Astrocyte (in vitro differentiated cells and primary cell): ENCODE measurements around the gene RALBP1. TPM values are rescaled to one million over a fixed set of nuclear protein-coding genes. Genes with fewer than 3 reads are reported as not detected.

Experiments
- DNase-seq: peaks from one replicate; pipeline ENCODE4 v3.0.0-alpha.2; 2010; ENCODE audit warnings: low read depth
- FAIRE-seq: peaks from 2 replicates; lab custom pipeline; 2011; peaks lifted over from hg19 to GRCh38; lab: Jason Lieb, UNC
- H2AFZ ChIP-seq: 2 replicates; pipeline ENCODE4 v1.6.0; 2012; ENCODE audit warnings: low read depth, low read length, inconsistent platforms
- H3K27ac ChIP-seq: 2 replicates; pipeline ENCODE4 v1.5.1; 2011; ENCODE audit warnings: low read depth, low read length, inconsistent platforms
- H3K27me3 ChIP-seq: 2 replicates; pipeline ENCODE4 v1.6.0; 2011; ENCODE audit warnings: low read length, inconsistent platforms; ENCODE audit not compliant: insufficient read depth
- H3K36me3 ChIP-seq: 2 replicates; pipeline ENCODE4 v1.5.1; 2011; ENCODE audit warnings: low read length, inconsistent platforms; ENCODE audit not compliant: insufficient read depth
- H3K4me1 ChIP-seq: 2 replicates; pipeline ENCODE4 v1.5.1; 2011; ENCODE audit warnings: low read length, inconsistent platforms; ENCODE audit not compliant: insufficient read depth
- H3K4me2 ChIP-seq: 2 replicates; pipeline ENCODE4 v1.6.0; 2012; ENCODE audit warnings: low read length, inconsistent platforms
- H3K4me3 ChIP-seq: 2 replicates; pipeline ENCODE4 v1.5.1; 2011; ENCODE audit warnings: low read depth, mild to moderate bottlenecking, low read length, inconsistent platforms; ENCODE audit not compliant: insufficient read depth
- H3K79me2 ChIP-seq: 2 replicates; pipeline ENCODE4 v1.6.0; 2012; ENCODE audit warnings: mild to moderate bottlenecking, low read length, inconsistent platforms; ENCODE audit not compliant: insufficient read depth
- H3K9ac ChIP-seq: 2 replicates; pipeline ENCODE4 v1.6.0; 2012; ENCODE audit warnings: mild to moderate bottlenecking, low read length, inconsistent platforms
- H3K9me3 ChIP-seq: 2 replicates; pipeline ENCODE4 v1.5.1; 2012; ENCODE audit warnings: low read depth, mild to moderate bottlenecking, low read length, inconsistent platforms; ENCODE audit not compliant: insufficient read depth
- H4K20me1 ChIP-seq: 2 replicates; pipeline ENCODE4 v1.6.0; 2012; ENCODE audit warnings: low read length, inconsistent platforms; ENCODE audit not compliant: insufficient read depth
- H3K27ac Mint-ChIP-seq: one replicate; pipeline ENCODE4 v1.8.0; 2021; ENCODE audit warnings: mild to moderate bottlenecking, mixed read lengths; ENCODE audit not compliant: unreplicated experiment
- H3K27me3 Mint-ChIP-seq: one replicate; pipeline ENCODE4 v1.8.0; 2021; ENCODE audit warnings: low read depth, mixed read lengths; ENCODE audit not compliant: unreplicated experiment
- H3K36me3 Mint-ChIP-seq: one replicate; pipeline ENCODE4 v1.8.0; 2021; ENCODE audit warnings: low read depth, mixed read lengths; ENCODE audit not compliant: unreplicated experiment
- H3K4me1 Mint-ChIP-seq: one replicate; pipeline ENCODE4 v1.8.0; 2021; ENCODE audit warnings: low read depth, mixed read lengths; ENCODE audit not compliant: unreplicated experiment
- H3K4me3 Mint-ChIP-seq: one replicate; pipeline ENCODE4 v1.8.0; 2021; ENCODE audit warnings: mild to moderate bottlenecking, moderate library complexity, mixed read lengths; ENCODE audit not compliant: unreplicated experiment
- H3K9me3 Mint-ChIP-seq: one replicate; pipeline ENCODE4 v1.8.0; 2021; ENCODE audit warnings: mild to moderate bottlenecking, mixed read lengths; ENCODE audit not compliant: unreplicated experiment
- EZH2 ChIP-seq: IDR thresholded peaks from 2 replicates; pipeline ENCODE4 v1.6.1; 2012; ENCODE audit warnings: mild to moderate bottlenecking, low read length, inconsistent platforms; ENCODE audit not compliant: insufficient read depth
- total RNA-seq: library from RNA; stranded (reverse); gene quantifications from 2 replicates; pipeline ENCODE4 v1.2.1, GENCODE V29; 2021
- TF ChIP-seq, protein P1 (sequence below): IDR thresholded peaks from 2 replicates; pipeline ENCODE4 v1.5.1; 2011; ENCODE audit warnings: low read depth, mild to moderate bottlenecking, inconsistent platforms, low read length, moderate library complexity; ENCODE audit not compliant: insufficient read depth

RALBP1 gene
- total RNA-seq, 1 donor from 2014 or later: 57.5 TPM

GRCh38 chr18:9513971-9514512 lies 38.7 kb downstream of the RALBP1 start:
- Mint-ChIP-seq H3K36me3 (no peaks in the 10 kb centered on the region), H3K9me3 (no peaks in the 10 kb centered on the region), H3K4me3 (no peak overlapping the region), H3K27me3 (no peaks in the 10 kb centered on the region), H3K4me1 (peaks cover 6% of the 10 kb centered on the region), H3K27ac (peak overlapping the region; percentile 58)
- H3K27ac ChIP-seq: peak overlapping the region; percentile 9
- DNase-seq (peak; percentile 84), FAIRE-seq (peak; percentile 85)
- H3K4me2 ChIP-seq: peak overlapping the region; percentile 74
- H3K4me1 ChIP-seq: peaks cover 7% of the 10 kb centered on the region
- TF ChIP-seq EZH2: no peak
- TF ChIP-seq, protein P1, sequence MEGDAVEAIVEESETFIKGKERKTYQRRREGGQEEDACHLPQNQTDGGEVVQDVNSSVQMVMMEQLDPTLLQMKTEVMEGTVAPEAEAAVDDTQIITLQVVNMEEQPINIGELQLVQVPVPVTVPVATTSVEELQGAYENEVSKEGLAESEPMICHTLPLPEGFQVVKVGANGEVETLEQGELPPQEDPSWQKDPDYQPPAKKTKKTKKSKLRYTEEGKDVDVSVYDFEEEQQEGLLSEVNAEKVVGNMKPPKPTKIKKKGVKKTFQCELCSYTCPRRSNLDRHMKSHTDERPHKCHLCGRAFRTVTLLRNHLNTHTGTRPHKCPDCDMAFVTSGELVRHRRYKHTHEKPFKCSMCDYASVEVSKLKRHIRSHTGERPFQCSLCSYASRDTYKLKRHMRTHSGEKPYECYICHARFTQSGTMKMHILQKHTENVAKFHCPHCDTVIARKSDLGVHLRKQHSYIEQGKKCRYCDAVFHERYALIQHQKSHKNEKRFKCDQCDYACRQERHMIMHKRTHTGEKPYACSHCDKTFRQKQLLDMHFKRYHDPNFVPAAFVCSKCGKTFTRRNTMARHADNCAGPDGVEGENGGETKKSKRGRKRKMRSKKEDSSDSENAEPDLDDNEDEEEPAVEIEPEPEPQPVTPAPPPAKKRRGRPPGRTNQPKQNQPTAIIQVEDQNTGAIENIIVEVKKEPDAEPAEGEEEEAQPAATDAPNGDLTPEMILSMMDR: no peak
- H3K4me3 ChIP-seq: no peak overlapping the region
- peaks cover 3% of the 10 kb centered on the region for H3K36me3 ChIP-seq
- no peak overlapping the region for H3K9ac ChIP-seq
- H3K79me2 ChIP-seq: peaks cover 24% of the 10 kb centered on the region
- H2AFZ ChIP-seq: no peak overlapping the region
- H4K20me1 ChIP-seq: peaks cover 17% of the 10 kb centered on the region
- H3K9me3 ChIP-seq: no peaks in the 10 kb centered on the region
- H3K27me3 ChIP-seq: no peaks in the 10 kb centered on the region

- Mint-ChIP-seq H3K4me1 (peaks cover 6% of the 10 kb centered on the region), H3K36me3 (peaks cover under 1% of the 10 kb centered on the region), H3K4me3 (no peak overlapping the region), H3K27me3 (no peaks in the 10 kb centered on the region), H3K9me3 (no peaks in the 10 kb centered on the region), H3K27ac (no peak overlapping the region)
- peaks cover 7% of the 10 kb centered on the region for H3K79me2 ChIP-seq
- FAIRE-seq (peak; percentile 69), DNase-seq (peak; percentile 14)
- TF ChIP-seq, protein P1: peak; percentile 93
- no peak for TF ChIP-seq EZH2
- no peak overlapping the region for H3K4me2 ChIP-seq
- no peaks in the 10 kb centered on the region for H3K27me3 ChIP-seq
- H3K4me1 ChIP-seq: peaks cover 7% of the 10 kb centered on the region
- H3K27ac ChIP-seq: no peak overlapping the region
- H2AFZ ChIP-seq: no peak overlapping the region
- peaks cover 3% of the 10 kb centered on the region for H3K36me3 ChIP-seq
- H4K20me1 ChIP-seq: peaks cover 16% of the 10 kb centered on the region
- H3K9me3 ChIP-seq: no peaks in the 10 kb centered on the region
- H3K4me3 ChIP-seq: no peak overlapping the region
- no peak overlapping the region for H3K9ac ChIP-seq
Measured at GRCh38 chr18:9516437-9517064, 41.2 kb downstream of the RALBP1 start.

DNA sequence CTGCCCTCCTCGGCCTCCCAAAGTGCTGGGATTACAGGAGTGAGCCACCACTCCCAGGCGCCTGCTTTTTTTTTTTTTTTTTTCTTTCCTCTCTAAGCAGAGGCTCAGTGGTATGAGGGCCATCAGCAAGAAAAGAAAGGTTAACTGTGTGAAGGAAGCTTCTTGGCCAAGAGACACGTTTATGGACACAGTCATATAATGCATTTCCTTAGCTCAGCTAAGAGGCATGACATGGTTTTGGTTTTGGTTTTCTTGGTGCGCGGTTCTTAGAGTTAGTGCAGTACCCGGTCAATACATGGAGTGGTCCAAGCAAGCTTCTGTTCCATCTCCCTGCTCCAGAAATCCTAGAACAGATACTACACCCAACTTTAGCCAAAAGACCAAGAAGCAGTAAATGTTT lies 42.6 kb downstream of the RALBP1 start:
- Histone ChIP-seq H3K79me2 (peaks cover 2% of the 10 kb centered on the region), H3K9ac (no peak overlapping the region), H2AFZ (no peak overlapping the region), H3K4me1 (peaks cover 7% of the 10 kb centered on the region), H3K4me2 (no peak overlapping the region), H3K27me3 (no peaks in the 10 kb centered on the region), H4K20me1 (peaks cover 16% of the 10 kb centered on the region), H3K27ac (no peak overlapping the region), H3K4me3 (no peak overlapping the region), H3K36me3 (peaks cover 7% of the 10 kb centered on the region), H3K9me3 (no peaks in the 10 kb centered on the region)
- Mint-ChIP-seq H3K27ac (no peak overlapping the region), H3K27me3 (no peaks in the 10 kb centered on the region), H3K4me3 (no peak overlapping the region), H3K9me3 (peaks cover 2% of the 10 kb centered on the region), H3K4me1 (peaks cover 6% of the 10 kb centered on the region), H3K36me3 (peaks cover 12% of the 10 kb centered on the region)
- FAIRE-seq (no peak), DNase-seq (no peak)
- TF ChIP-seq, protein P1: no peak
- TF ChIP-seq EZH2: no peak
